ENCODE data around the gene C11orf86.
"Not testable (repeated sequence)": the region's sequence is repeated elsewhere in the genome, so short reads cannot be mapped to it uniquely, and the experiment has no call there.

The C11orf86 gene

GRCh38 chr11:66992041-66992440 lies 16.9 kb downstream of the C11orf86 start:
- no peak for DNase-seq

- DNase-seq: no peak
Observed at GRCh38 chr11:66996609-66997273, 21.6 kb downstream of the C11orf86 start.

GRCh38 chr11:66999555-66999954 lies 24.5 kb downstream of the C11orf86 start:
- no peak for DNase-seq

- DNase-seq: no peak
Observed at GRCh38 chr11:67001332-67001731, 26.2 kb downstream of the C11orf86 start.

GRCh38 chr11:67002297-67002913 lies 27.3 kb downstream of the C11orf86 start:
- no peak for DNase-seq

- DNase-seq: no peak
Observed at GRCh38 chr11:67002921-67003411, 27.9 kb downstream of the C11orf86 start.

- not testable (repeated sequence) for DNase-seq
Observed at GRCh38 chr11:67005200-67005599, 30.1 kb downstream of the C11orf86 start.

GRCh38 chr11:67006029-67006884 lies 31.2 kb downstream of the C11orf86 start:
- no peak for DNase-seq

GRCh38 chr11:67007126-67007525 lies 32.0 kb downstream of the C11orf86 start:
- no peak for DNase-seq

GRCh38 chr11:67010296-67010905 lies 35.3 kb downstream of the C11orf86 start:
- DNase-seq: no peak

- DNase-seq: no peak
Observed at GRCh38 chr11:67013511-67014045, 38.5 kb downstream of the C11orf86 start.

GRCh38 chr11:67014343-67014742 lies 39.2 kb downstream of the C11orf86 start:
- no peak for DNase-seq

- DNase-seq: no peak
Observed at GRCh38 chr11:67015048-67015447, 39.9 kb downstream of the C11orf86 start.

- DNase-seq: no peak
Observed at GRCh38 chr11:67016550-67016949, 41.4 kb downstream of the C11orf86 start.

- no peak for DNase-seq
Observed at GRCh38 chr11:67020949-67021348, 45.8 kb downstream of the C11orf86 start.

- DNase-seq: no peak
Observed at GRCh38 chr11:67022341-67022933, 47.3 kb downstream of the C11orf86 start.

GRCh38 chr11:67022961-67023956 lies 48.2 kb downstream of the C11orf86 start, which contains the start of gene SYT12:
Gene SYT12 (plus strand): TSS chr11:67023134. CDS start chr11:67030145, 7,011 bp downstream.
- no peak for DNase-seq

- DNase-seq: no peak
Observed at GRCh38 chr11:67023957-67024353, 48.9 kb downstream of the C11orf86 start.

- DNase-seq: no peak
Observed at GRCh38 chr11:67024410-67024809, 49.3 kb downstream of the C11orf86 start.

- DNase-seq: no peak
Observed at GRCh38 chr11:67024966-67025365, 49.9 kb downstream of the C11orf86 start.

- no peak for DNase-seq
Observed at GRCh38 chr11:67025750-67026149, 50.6 kb downstream of the C11orf86 start.
